Activated B cell treated with CpG ODN at 0.5 μM for 24 hours (primary cell): ENCODE data around the gene DHRSX. TPM values are rescaled to one million over a fixed set of nuclear protein-coding genes. Genes with fewer than 3 reads are reported as not detected.
"Not testable (repeated sequence)": the region's sequence is repeated elsewhere in the genome, so short reads cannot be mapped to it uniquely, and the experiment has no call there.

ENCODE experiments used
- ATAC-seq: fragments of 200-7000 bp; cut with Tn5 transposase; one replicate; pipeline ENCODE4 v1.10.0; 2021; ENCODE audit warnings: low read depth, mild to moderate bottlenecking, moderate library complexity
- CTCF ChIA-PET: fragments of 350-600 bp; sonication (Branson Sonifier 250); formaldehyde crosslinking; loops from one replicate; lab custom pipeline; 2021; ENCODE audit warnings: antibody characterized with exemption; lab: Charles Lee
- POLR2A ChIA-PET: fragments of 350-600 bp; sonication (Branson Sonifier 250); formaldehyde crosslinking; loops from one replicate; lab custom pipeline; 2021; ENCODE audit warnings: antibody characterized with exemption; lab: Charles Lee
- DNase-seq: peaks from one replicate; pipeline ENCODE4 v3.0.0; 2022
- H3K27ac Mint-ChIP-seq: one replicate; pipeline ENCODE4 v1.8.0; 2020; ENCODE audit warnings: mixed read lengths
- H3K27me3 Mint-ChIP-seq: one replicate; pipeline ENCODE4 v1.8.0; 2021; ENCODE audit warnings: mixed read lengths
- H3K36me3 Mint-ChIP-seq: one replicate; pipeline ENCODE4 v1.8.0; 2021; ENCODE audit warnings: low read depth, mixed read lengths
- H3K4me1 Mint-ChIP-seq: one replicate; pipeline ENCODE4 v1.8.0; 2021; ENCODE audit warnings: mixed read lengths
- H3K4me3 Mint-ChIP-seq: one replicate; pipeline ENCODE4 v1.8.0; 2020; ENCODE audit warnings: mild to moderate bottlenecking, mixed read lengths
- H3K9me3 Mint-ChIP-seq: one replicate; pipeline ENCODE4 v1.8.0; 2020; ENCODE audit warnings: mixed read lengths
- CTCF ChIP-seq: fragments of 200-600 bp; IDR thresholded peaks from one replicate; pipeline ENCODE4 v1.8.0; 2022; ENCODE audit warnings: antibody characterized with exemption, mild to moderate bottlenecking
- intact Hi-C: fragments of 100-400 bp; cut with micrococcal nuclease; formaldehyde crosslinking; loops from one replicate; pipeline ENCODE4 v1.15.1; 2024
- total RNA-seq: library from RNA; stranded (reverse); gene quantifications from 2 replicates; pipeline ENCODE4 v1.2.3, GENCODE V29; 2022

Gene DHRSX
- total RNA-seq, 1 donor from 2014 or later = 28.3 TPM

GRCh38 chrX:2373615-2374014, 127.2 kb downstream of the DHRSX start:
- TF ChIP-seq CTCF = no peak
- intact Hi-C loops = no loop called here
- Mint-ChIP-seq H3K9me3 (no peaks in the 10 kb centered on the region), H3K27ac (no peak overlapping the region), H3K36me3 (peaks cover 42% of the 10 kb centered on the region), H3K27me3 (no peaks in the 10 kb centered on the region), H3K4me1 (peaks cover 6% of the 10 kb centered on the region), H3K4me3 (no peak overlapping the region)
- ATAC-seq (no peak), DNase-seq (no peak)
- ChIA-PET CTCF (no interaction called here), POLR2A (no interaction called here)

GRCh38 chrX:2371026-2371711, 129.6 kb downstream of the DHRSX start:
- no peak for DNase-seq
- Mint-ChIP-seq H3K36me3 (peaks cover 30% of the 10 kb centered on the region), H3K27ac (no peak overlapping the region), H3K27me3 (no peaks in the 10 kb centered on the region), H3K9me3 (no peaks in the 10 kb centered on the region), H3K4me3 (no peak overlapping the region), H3K4me1 (peaks cover 6% of the 10 kb centered on the region)
- ChIA-PET CTCF (no interaction called here), POLR2A (no interaction called here)
- no peak for ATAC-seq
- no peak for TF ChIP-seq CTCF
- intact Hi-C loops = no loop called here

GRCh38 chrX:2370456-2370855, 130.3 kb downstream of the DHRSX start:
- no peak for TF ChIP-seq CTCF
- POLR2A ChIA-PET = no interaction called here
- no peak for ATAC-seq
- CTCF ChIA-PET = no interaction called here
- Mint-ChIP-seq H3K27me3 (no peaks in the 10 kb centered on the region), H3K4me1 (peaks cover 6% of the 10 kb centered on the region), H3K36me3 (peaks cover 30% of the 10 kb centered on the region), H3K4me3 (no peak overlapping the region), H3K27ac (no peak overlapping the region), H3K9me3 (no peaks in the 10 kb centered on the region)
- intact Hi-C loops = no loop called here
- DNase-seq = no peak

- intact Hi-C loops = no loop called here
- Mint-ChIP-seq H3K4me1 (peaks cover 6% of the 10 kb centered on the region), H3K36me3 (peaks cover 26% of the 10 kb centered on the region), H3K9me3 (no peaks in the 10 kb centered on the region), H3K27me3 (no peaks in the 10 kb centered on the region), H3K27ac (no peak overlapping the region), H3K4me3 (no peak overlapping the region)
- ChIA-PET POLR2A (no interaction called here), CTCF (no interaction called here)
- no peak for TF ChIP-seq CTCF
- ATAC-seq (no peak), DNase-seq (no peak)
These were observed 131.6 kb downstream of the DHRSX start for GRCh38 chrX:2369206-2369605.

GRCh38 chrX:2360731-2361130, 140.0 kb downstream of the DHRSX start:
- ATAC-seq (no peak), DNase-seq (no peak)
- Mint-ChIP-seq H3K9me3 (peaks cover 5% of the 10 kb centered on the region), H3K4me1 (peaks cover 31% of the 10 kb centered on the region), H3K4me3 (no peak overlapping the region), H3K36me3 (peaks cover 7% of the 10 kb centered on the region), H3K27ac (no peak overlapping the region), H3K27me3 (no peaks in the 10 kb centered on the region)
- no peak for TF ChIP-seq CTCF
- ChIA-PET POLR2A (no interaction called here), CTCF (no interaction called here)
- intact Hi-C loops = no loop called here

- H3K9me3 Mint-ChIP-seq, H3K27me3 Mint-ChIP-seq, ATAC-seq, H3K4me3 Mint-ChIP-seq, intact Hi-C loops, POLR2A ChIA-PET, CTCF ChIA-PET, DNase-seq, H3K27ac Mint-ChIP-seq: not testable (repeated sequence)
- Mint-ChIP-seq H3K36me3 (peaks cover 12% of the 10 kb centered on the region), H3K4me1 (peaks cover 38% of the 10 kb centered on the region)
These were observed 141.3 kb downstream of the DHRSX start for GRCh38 chrX:2359522-2359921.
